Raji (cell line): ENCODE results near the gene TRAPPC13.

ENCODE experiments used
- POLR2A ChIP-seq: IDR thresholded peaks from 2 replicates; pipeline ENCODE4 v1.6.1; 2011; ENCODE audit warnings: low read depth, low read length, control low read depth; ENCODE audit not compliant: insufficient read depth

TRAPPC13 gene

GRCh38 chr5:65663804-65664521, 39.1 kb downstream of the TRAPPC13 start:
- no peak for TF ChIP-seq POLR2A

GRCh38 chr5:65668696-65669095, 43.9 kb downstream of the TRAPPC13 start:
- TF ChIP-seq POLR2A = no peak

- no peak for TF ChIP-seq POLR2A
Measured at GRCh38 chr5:65672796-65673195, 48.0 kb downstream of the TRAPPC13 start.

- TF ChIP-seq POLR2A = no peak
Measured at GRCh38 chr5:65674749-65675148, 49.9 kb downstream of the TRAPPC13 start.

GRCh38 chr5:65682148-65682547, 57.3 kb downstream of the TRAPPC13 start:
- no peak for TF ChIP-seq POLR2A

- no peak for TF ChIP-seq POLR2A
Measured at GRCh38 chr5:65693121-65693520, 68.3 kb downstream of the TRAPPC13 start.

GRCh38 chr5:65695162-65695755, 70.4 kb downstream of the TRAPPC13 start:
- TF ChIP-seq POLR2A = no peak

GRCh38 chr5:65695896-65696295, 71.1 kb downstream of the TRAPPC13 start:
- TF ChIP-seq POLR2A = no peak

- no peak for TF ChIP-seq POLR2A
Measured at GRCh38 chr5:65696892-65697291, 72.1 kb downstream of the TRAPPC13 start.

- TF ChIP-seq POLR2A = no peak
Measured at GRCh38 chr5:65699338-65699737, 74.5 kb downstream of the TRAPPC13 start.

- TF ChIP-seq POLR2A = no peak
Measured at GRCh38 chr5:65702036-65702435, 77.2 kb downstream of the TRAPPC13 start.

- TF ChIP-seq POLR2A = no peak
Measured at GRCh38 chr5:65704621-65705239, 79.9 kb downstream of the TRAPPC13 start.

GRCh38 chr5:65707663-65708062, 82.8 kb downstream of the TRAPPC13 start:
- no peak for TF ChIP-seq POLR2A

GRCh38 chr5:65708145-65708544, 83.3 kb downstream of the TRAPPC13 start:
- TF ChIP-seq POLR2A = no peak
